HG02973 (cell line): ENCODE data around the gene B9D1.

Experiments
- ATAC-seq: cut with Tn5 transposase; IDR thresholded peaks from one replicate; pipeline ENCODE4 v1.9.1; 2021; ENCODE audit warnings: moderate library complexity; ENCODE audit not compliant: unreplicated experiment

B9D1 gene

DNA sequence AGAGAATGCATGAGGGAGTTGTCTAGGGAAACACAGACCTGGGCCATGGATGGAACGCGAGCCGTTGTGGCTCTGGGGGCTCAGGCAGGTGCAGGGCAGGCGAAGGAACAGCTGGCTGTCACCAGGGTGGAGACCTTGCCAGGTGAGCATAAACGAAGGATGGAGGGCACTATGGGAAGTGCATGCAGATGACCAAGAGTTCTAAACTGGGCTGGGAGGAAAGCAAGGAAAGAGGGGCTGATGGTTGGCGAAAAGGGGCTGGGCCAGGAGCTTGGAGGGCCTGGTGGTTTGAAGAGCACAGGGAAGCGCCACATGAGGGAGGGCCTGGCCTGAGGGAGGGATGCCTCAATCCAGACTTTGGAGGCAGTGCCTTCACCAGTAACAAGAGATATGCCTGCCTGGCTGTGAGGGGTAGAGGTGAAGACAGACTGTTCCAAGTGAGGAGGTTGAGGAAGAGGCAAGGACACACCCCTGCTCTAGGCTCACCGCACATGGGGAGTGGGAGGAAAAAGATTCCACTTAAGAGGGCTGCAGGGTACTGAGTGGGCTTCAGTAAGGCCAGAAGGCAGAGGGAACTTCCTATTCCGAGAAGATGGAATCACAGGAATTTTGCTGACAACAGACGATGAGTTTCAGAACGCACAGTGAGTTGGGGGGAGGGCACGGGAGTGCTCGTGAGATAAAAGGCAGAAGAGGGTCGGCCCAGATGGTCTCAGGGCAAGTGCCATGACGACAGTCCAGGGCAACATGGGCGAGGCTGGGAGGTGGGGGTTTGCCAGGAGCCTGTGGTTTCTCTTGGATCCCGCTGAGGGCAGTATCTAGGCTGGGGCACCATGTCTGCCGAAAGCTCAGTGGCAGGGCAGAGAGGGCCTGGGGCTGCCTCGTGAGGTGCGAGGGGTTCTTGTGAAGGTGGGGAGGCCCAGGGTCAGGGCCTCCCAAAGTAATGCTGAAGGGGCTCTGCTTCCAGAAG, 20.6 kb downstream of the B9D1 start:
- no peak for ATAC-seq

DNA sequence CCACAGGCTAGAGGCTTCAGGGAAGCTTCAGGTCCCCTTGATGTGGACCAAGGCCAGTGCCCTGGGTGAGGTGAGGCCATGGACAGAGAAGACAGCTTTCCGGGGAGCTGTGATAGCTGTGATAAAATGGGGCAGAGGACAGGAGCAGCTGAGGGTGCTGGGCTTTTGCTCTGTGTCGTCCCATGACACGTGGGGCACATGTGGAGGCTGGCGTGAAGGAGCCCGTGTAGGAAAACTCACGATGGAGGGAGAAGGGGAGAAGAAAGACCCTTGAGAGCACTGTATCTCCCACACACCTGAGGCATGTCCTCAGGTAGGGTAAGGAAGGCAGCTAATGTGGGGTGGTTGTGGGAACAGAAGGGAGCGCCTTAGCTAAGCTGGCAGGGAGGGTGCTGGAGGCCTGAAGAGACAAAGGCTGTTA, 21.3 kb downstream of the B9D1 start:
- no peak for ATAC-seq

DNA sequence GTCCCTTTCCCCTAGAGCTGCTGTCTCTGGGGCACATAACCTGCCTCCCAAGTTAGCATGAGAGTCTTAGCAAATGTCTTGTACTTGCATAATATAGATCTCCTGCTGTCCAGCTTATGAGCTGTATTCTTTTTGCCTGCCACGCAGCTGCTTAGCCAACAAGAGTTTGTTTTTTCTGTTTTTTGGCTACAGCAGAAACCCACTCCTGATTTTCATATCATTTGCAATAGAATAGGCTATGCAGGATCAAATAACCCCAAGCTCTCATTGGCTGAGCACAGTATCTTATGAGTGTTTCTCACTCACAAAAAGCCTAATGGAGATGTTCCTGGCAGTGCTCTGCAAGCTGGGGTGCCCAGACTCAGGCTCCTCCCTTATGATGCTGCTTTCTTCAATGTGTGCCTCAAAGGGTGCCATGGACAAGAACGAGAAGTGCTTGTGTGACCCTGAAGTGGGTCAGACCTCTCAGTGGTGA, 23.1 kb downstream of the B9D1 start:
- no peak for ATAC-seq

DNA sequence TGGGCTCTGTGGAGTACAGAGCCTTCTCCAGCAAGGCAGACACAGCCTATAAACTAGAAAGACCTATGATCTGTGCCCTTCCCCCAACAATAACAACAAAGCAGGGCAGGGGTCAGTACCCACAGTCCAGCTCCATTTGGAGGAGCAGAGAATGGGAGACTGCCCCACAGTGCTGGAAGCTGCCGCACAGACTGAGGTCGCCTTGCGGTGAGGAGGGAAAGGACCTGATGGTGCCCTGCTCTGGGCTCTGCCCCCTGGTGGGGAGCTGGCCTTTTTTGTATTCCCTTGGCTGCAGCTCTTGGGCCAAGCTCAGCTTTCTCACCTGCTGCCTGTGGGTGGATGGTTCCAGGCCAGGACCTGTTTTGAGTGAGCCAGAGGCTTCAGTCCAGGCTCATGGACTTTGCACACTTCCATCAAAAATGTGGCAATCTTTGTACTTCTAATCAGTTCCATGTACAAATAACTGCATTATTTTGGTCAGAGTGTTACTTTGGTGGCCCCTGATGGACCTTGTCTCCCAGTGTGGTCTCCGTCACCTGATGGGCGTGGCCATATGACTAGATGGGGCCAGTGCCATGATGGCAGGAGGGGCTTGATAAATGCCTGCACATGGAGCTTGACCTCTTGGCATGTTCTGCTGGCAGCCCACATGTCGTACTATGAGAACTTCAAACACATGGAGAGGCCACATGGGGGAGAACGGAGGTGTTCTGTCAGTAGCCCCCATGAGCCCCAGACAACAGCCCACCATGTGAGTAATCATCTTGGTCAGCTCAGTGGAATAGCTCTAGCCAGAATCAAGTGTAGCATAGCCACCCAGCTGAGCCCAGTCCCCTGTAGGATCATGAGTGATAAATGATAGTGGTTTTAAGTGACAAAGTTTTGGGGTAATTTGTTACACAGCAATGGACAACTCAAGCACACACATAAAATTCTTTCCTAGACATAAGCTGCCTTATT, 24.2 kb downstream of the B9D1 start:
- no peak for ATAC-seq

DNA sequence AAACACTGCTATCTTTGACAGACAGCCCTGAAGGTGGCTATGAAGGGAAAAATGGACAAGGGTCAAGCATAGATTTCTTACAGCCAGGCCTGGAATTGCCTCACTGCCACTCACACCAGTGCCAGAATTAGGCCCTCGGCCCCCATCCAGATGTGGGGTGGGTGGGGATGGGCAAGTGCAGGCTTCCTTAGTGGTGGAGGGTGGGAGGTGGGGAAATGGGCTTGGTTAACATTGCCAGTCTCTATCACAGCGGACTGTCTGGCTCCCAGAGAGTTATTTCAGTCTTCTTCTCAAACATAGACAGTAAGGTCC, 24.9 kb downstream of the B9D1 start:
- ATAC-seq = no peak

DNA sequence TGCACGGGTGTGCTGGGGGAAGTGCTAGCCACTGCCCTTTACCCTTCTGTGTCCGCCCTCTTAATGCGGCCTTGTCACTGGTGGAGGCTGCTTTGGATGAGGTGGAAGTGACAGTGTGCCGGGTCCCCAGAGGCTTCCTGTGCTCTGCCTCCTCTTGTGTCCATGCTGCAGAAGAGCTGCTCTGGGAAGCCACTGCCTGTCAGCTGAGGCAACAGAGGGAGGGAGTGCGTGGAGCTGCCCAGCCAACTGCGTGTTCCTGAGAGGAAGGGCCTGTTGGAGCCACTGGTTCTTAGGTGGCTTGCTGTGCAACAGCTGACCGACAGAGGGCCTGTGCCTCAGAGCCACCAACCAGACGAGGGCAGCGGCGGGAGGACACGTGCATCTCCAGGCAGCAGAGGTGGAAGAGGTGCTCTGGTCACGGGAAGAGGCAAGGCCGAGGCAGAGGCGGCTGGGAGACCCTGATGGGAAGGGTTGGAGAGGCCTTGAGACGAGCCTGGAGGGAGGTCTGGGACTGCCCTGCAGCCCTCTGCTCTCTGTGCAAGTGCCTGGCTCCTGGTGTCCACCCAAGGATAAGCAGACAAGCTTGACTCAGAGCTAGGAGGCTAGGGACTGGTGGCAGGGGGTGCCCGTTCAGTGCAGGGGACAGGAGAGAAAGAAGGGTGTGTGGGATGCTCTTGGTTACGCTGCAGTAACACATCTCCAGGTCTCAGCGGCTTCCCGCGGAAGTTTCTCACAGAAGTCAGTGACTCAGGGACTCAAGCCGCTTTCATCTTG, 25.4 kb downstream of the B9D1 start:
- ATAC-seq = no peak

DNA sequence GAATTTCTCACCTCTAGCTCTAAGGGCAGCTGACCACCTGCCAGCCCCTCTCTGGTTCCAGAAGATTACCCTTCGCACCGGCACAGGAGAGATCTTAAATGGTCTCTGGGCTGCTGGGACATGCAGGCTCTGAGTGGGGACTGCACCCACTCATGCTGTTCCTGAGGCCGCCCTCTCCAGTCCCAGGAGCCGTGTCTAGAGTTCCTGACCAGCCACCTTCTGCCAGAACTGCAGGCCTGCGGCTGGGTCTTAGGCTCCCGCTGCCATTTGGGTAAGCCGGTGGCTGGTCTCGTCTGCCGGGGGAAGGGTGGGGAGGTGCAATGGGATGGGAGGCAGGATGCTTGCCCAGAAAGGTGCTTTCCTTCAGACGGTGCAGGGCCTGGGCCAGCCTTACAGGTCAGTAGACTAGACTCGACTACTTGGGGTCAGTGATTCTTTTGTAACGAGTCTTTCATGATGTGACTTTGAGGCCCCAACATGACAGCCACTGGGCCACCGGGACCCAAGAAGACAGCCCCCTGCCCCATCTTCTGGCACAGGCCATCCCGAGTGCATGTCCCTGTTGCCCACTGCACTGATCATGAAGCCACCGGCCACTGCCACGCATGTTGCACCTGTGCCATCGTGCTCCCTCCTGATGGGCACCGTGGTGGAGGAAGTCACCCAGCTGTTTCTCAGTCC, 26.4 kb downstream of the B9D1 start:
- ATAC-seq = no peak

DNA sequence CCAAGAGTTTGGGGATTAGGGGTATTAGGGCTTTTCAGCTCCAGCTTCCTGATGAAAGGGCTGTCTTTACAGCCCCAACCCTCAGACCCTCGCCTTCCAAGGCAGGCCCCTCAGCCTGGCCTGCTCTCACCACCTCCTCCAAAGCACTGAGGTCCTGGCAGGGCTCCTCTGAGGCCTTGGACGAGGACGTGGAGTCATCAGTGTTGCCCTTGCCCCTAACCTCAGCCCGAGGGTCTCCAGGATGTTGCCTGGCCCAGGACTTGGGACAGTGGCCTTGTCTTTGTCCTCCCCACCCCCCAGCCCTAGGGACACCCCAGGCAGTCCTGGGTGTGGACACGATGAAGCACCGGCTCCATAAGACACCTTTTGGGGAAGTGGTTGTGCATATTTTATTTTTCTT, 28.2 kb downstream of the B9D1 start:
- no peak for ATAC-seq

DNA sequence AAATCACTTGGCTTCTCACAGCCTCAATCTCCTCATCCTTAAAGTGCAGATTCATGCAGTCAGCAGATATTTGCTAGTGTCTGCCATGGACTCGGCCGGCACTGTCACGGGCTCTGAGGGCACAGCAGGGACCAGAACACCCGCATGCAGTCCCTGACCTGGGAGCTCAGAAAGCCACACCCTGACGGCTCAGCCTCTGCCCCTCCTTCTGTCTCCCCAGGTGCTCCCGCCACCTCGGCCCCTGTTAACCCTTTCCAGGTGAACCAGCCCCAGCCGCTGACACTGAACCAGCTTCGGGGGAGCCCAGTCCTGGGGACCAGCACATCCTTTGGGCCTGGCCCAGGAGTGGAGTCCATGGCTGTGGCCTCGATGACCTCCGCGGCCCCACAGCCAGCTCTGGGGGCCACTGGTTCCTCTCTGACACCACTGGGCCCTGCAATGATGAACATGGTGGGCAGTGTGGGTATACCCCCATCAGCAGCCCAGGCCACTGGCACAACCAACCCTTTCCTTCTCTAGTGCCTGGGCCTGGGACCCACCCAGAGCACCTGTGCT, 28.7 kb downstream of the B9D1 start:
- no peak for ATAC-seq

DNA sequence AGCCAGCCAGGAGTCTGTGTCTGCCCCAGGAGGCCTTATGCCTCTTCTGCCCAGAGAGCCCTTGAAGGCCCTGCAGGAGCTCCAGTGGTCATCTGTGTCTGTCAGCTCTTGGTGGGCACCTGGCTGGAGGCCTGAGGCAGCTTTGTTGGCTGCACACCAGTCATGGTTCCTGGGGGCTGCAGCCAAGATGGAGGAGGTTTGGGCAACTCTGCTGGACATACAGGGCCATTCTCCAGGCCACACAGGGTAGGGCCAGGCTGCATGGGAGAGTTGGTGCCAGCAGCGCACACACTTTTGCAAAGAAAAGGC, 29.4 kb downstream of the B9D1 start:
- ATAC-seq = no peak

DNA sequence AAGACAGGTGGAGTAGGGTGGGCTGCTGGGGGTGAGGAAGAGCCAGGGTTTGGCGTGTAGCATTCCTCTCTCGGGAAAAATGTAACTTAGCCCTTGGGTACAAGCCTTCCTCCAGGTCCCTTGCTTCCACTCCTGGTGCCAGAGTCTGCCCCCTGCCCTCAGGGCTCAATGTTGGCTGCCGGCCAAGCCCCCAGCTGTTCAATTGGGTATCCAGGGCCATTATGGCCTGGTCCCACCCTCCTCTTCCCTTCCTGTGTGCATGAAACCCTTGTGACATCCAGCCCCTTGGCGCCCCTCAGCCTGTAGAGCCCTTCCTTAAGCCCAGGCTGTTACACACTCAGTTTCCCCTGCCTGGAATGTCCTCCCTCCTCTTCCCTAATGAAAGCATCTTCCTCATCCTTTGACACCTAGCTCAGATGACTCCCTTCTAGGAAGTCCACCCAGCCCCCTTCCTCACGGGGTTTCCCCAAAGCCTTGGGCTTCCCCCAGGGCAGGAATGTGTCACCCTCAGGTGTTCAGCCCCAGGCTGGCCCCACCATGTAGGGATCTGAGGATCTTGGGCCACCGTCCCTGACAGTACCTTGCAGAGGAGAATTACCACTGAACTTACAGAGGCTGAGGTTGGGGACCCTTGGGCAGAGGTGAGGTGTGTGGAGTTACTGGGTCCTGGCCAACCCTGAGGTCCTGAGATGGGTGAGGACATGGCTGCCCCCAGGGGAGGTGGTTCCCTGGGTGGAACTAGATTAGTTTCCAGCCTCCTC, 30.0 kb downstream of the B9D1 start:
- no peak for ATAC-seq

DNA sequence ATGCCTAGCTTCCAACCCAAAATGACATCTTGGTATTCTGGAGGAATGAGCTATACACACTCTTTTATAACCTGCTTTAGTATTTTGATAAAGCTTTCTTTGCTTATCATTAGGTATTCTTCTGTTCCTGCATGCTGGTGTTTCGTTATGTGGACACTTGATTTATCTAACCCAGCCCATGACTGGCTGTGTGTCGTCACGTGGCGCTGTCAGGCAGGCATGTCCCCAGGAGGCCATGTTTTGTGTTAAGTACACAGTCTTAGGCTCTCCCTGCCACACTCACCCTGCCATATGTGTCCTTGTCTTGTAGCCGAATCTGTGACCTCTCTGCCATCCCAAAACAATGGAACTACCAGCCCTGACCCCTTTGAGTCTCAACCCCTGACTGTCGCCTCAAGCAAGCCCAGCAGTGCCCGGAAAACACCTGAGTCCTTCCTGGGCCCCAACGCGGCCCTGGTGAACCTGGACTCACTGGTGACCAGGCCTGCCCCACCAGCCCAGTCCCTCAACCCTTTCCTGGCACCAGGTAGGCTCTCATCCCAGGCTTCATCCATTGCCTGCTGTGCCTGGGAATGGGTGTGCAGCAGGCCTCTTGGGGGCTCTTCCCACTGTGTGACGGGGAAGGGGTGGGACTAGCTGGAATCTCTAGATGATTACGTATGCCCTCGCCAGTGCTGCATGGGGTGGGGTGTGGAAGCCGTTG, 30.8 kb downstream of the B9D1 start:
- ATAC-seq = no peak

DNA sequence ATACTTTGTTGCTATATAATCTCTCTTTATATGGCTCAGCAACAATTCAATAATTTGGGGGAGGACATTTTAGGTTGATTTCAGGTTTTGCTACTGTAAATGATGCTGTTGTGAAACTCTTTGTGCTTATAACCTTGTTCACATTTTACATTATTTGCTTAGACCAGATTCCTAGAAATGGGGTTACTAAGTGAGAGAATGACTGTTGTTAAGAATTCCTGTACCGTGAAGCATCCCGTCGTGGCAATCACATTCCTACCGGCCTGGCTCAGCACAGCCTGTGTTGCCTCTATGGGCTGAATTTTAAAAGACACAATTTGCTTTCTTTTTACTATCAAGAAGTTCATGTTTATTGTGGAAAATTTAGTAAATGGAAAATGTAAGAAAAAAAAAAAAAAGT, 31.4 kb downstream of the B9D1 start:
- ATAC-seq = no peak

DNA sequence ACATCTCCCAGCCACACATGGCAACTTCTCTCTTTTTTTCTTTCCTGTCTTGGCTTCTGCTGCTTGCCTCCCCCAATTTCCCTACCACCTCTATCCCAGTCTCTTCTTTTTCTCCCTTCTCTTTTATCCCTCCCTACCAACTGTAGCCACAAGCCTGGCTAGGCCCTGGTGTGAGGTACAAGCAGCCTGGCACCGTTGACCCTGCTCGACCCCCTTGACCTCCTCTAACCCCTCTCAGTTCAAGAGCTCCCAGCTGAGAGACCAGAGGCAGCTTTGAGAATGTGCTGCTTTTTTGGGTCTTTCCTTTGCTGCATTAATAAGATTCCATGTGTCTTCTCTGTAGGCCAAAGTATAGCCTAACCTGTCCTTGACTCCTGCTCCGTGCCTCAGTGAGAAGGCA, 32.3 kb downstream of the B9D1 start:
- no peak for ATAC-seq

DNA sequence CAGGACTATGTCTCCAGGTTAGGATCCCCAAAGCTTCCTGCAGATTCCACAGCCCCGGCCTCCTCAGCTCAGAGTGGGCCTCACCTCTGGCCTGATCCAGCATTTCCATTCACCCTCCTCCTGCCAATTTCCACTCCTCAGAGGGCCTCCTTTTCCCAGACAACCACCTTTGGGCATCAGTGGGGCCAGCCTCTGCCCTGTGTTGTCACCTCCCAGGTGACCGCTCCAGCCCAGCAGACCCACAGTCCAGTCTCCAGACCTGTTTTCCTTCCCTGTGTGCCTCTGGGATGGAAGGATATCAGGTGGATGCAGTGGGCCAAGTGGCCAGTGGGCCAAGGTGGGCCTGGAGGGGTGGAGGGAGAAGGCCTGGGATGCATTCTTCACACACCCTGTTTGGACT, 32.7 kb downstream of the B9D1 start:
- no peak for ATAC-seq

DNA sequence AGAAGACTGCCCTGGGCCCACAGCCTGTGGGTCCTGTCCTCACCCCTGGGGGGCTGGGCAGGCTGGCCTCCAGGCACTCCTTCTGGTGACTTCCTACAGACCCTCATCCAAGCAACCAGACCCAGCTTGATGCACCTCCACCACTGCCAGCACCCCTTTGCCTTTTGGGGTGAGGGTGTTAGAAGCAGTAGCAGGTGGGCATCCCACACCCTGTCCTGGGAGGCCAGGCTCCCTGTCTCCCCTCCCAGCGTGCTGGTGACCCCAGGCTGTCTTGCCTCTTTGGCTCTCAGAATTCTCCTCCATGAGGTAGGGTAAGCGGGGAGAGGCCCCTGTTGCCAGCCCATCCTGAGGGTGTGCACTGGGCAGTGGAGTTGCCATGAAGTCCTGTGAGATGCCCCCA, 33.4 kb downstream of the B9D1 start:
- ATAC-seq = no peak

DNA sequence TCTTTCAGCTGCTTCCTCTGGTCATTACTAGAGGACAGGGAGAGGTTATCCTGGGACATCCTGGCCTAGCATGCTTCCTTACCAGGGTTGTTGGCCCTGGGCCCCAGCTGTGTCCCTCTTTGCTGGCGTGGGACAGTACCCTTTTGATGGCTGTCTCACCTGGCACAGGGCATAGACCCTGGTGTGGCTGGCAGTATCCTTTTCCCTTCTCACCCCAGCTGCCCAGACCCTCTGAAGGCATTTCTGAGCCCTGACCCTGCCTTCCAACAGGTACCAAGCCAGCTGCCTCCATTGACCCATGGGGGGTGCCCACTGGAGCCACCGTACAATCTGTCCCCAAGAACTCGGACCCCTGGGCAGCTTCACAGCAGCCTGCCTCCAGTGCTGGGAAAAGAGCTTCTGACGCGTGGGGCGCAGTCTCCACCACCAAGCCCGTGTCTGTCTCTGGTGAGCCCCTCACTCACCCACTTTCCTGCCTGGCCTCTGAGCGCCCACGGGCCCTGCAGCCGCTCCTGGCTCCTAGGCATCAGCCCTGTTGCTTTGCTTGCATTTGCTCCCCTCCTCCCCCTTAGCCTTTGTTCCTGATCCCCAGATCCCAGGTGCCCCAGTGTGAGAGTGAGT, 34.0 kb downstream of the B9D1 start:
- ATAC-seq = no peak

DNA sequence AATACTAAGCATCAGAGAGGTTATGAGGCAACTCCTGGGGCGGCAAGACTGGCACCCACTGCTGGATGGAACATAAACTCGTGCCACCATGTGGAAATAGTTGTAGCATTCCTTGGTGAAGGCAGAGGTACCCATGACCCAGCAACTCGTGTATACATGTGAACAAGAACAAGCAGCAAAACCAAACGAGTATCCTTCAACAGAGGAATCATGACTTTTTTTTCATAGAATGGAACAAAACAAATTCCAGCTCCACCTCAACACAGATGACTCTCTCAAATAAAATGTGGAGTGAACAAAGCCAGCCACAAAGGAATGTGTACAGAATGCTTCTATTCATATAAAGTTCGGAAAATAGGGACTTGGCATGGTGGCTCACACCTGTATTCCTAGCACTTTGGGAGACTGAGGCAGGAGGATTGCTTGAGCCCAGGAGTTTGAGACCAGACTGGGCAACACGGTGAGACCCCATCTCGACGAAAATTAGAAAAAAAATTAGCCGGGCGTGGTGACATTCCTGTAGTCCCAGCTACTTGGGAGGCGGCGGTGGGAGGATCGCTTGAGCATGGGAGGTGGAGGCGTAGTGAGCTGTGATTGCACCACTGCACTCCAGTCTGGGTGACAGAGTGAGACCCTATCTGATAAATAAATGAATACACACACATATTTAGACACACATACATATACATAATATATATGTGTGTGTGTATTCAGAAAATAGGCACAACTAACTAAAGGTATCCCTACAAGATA, 35.3 kb downstream of the B9D1 start:
- no peak for ATAC-seq
